Measurements from ENCODE around the gene OSBP2.

DNA sequence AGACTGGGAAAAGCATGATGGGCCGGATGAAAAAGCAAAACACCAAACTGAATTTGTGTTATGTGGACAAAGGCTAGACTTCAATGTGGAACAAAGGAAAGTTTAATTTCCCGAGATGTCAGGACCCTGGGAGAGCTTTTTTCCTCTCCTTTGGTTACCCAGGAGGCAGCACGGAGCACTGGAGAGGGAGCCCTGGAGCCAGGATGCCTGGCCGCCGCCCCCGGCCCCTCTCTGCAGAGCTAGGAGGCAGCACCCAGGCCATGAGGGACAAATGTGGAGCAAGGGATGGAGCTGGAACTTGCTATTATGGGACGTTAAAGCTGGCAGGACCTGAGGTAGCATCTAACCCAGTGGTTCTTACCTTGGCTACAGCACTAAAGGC lies 165.0 kb downstream of the OSBP2 start:
- TF ChIP-seq, protein P1, sequence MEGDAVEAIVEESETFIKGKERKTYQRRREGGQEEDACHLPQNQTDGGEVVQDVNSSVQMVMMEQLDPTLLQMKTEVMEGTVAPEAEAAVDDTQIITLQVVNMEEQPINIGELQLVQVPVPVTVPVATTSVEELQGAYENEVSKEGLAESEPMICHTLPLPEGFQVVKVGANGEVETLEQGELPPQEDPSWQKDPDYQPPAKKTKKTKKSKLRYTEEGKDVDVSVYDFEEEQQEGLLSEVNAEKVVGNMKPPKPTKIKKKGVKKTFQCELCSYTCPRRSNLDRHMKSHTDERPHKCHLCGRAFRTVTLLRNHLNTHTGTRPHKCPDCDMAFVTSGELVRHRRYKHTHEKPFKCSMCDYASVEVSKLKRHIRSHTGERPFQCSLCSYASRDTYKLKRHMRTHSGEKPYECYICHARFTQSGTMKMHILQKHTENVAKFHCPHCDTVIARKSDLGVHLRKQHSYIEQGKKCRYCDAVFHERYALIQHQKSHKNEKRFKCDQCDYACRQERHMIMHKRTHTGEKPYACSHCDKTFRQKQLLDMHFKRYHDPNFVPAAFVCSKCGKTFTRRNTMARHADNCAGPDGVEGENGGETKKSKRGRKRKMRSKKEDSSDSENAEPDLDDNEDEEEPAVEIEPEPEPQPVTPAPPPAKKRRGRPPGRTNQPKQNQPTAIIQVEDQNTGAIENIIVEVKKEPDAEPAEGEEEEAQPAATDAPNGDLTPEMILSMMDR (IDR thresholded peaks at IDR 0.05): no peak
- TF ChIP-seq POLR2A (IDR thresholded peaks at IDR 0.05): no peak
